Measurements from ENCODE around the gene CIDEB.

The CIDEB gene

DNA sequence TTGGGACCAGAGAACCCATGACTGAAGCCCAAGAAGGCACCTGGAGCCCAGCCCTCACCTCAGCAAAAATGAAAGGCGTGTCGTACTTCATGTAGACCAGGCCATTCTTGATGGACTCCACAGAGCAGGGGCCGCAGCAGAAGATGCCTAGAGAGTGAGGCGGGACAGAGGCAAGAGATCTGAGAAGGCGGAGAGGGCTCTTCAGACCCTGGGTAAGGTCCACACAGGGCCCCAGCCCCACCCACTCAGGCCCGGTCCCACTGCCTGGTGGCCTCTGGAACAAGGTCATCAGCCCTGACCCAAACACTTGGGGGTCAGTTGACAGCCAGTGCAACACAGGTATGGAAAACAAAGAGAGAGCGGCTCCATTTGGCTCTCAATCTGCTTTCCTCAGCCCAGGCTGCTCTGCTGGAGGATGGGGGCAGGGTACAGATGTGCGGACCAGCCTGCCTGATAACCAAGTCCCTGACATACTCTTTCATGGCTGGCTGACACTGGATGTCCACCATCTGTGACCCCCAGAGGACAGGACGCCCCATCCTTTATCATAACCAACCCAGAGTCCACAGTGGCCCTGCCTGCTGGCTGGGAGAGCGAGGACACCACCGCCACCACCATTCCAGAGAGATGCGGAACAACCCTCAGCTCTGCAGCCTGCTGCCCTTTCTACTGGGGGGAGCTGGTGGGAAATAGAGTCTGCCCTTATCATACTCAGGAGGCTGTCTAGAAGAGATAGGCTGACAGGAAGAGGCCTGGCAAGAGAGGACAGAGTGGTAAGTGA is 51.7 kb downstream of the CIDEB start:
- no peak overlapping the region for H3K27ac ChIP-seq (ENCODE audit: poor library complexity, severe bottlenecking)
- peaks cover 9% of the 10 kb centered on the region for H3K4me1 ChIP-seq (ENCODE audit: insufficient read depth, poor library complexity, severe bottlenecking)
- no peaks in the 10 kb centered on the region for H3K27me3 ChIP-seq (ENCODE audit: insufficient read depth, poor library complexity, severe bottlenecking)
- TF ChIP-seq, protein P1, sequence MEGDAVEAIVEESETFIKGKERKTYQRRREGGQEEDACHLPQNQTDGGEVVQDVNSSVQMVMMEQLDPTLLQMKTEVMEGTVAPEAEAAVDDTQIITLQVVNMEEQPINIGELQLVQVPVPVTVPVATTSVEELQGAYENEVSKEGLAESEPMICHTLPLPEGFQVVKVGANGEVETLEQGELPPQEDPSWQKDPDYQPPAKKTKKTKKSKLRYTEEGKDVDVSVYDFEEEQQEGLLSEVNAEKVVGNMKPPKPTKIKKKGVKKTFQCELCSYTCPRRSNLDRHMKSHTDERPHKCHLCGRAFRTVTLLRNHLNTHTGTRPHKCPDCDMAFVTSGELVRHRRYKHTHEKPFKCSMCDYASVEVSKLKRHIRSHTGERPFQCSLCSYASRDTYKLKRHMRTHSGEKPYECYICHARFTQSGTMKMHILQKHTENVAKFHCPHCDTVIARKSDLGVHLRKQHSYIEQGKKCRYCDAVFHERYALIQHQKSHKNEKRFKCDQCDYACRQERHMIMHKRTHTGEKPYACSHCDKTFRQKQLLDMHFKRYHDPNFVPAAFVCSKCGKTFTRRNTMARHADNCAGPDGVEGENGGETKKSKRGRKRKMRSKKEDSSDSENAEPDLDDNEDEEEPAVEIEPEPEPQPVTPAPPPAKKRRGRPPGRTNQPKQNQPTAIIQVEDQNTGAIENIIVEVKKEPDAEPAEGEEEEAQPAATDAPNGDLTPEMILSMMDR (IDR thresholded peaks at IDR 0.05; ENCODE audit: poor library complexity, severe bottlenecking) = no peak
- no peaks in the 10 kb centered on the region for H3K9me3 ChIP-seq (ENCODE audit: severe bottlenecking)
- no peak for DNase-seq (ENCODE audit: low spot score)
- no peak for ATAC-seq (ENCODE audit: low read depth)
- H3K4me3 ChIP-seq (ENCODE audit: severe bottlenecking) = no peak overlapping the region
- H3K36me3 ChIP-seq (ENCODE audit: low read depth) = peaks cover 75% of the 10 kb centered on the region

DNA sequence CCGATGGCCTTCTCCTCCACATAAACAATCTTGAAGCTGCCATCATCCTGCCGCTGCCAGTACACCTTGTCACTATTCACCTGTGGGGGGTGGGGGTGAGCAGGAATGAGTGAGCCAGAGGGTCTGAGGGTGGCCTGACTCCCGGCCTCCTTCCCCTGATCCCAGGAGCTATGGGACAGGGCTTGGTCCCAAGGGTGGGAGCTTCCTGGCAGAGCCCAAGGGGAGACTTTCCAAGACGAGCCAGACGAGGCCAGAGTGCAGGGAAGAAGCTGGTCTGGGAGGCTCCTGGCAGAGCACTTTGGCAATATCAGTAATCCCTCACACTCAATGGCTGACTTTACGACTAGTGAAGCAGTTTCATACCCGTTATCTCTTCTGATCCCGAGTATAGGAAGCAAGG is 52.3 kb downstream of the CIDEB start:
- no peak overlapping the region for H3K4me3 ChIP-seq (ENCODE audit: severe bottlenecking)
- H3K36me3 ChIP-seq (ENCODE audit: low read depth) = peaks cover 70% of the 10 kb centered on the region
- TF ChIP-seq, protein P1 (IDR thresholded peaks at IDR 0.05; ENCODE audit: poor library complexity, severe bottlenecking) = no peak
- H3K27ac ChIP-seq (ENCODE audit: poor library complexity, severe bottlenecking) = no peak overlapping the region
- no peaks in the 10 kb centered on the region for H3K9me3 ChIP-seq (ENCODE audit: severe bottlenecking)
- H3K4me1 ChIP-seq (ENCODE audit: insufficient read depth, poor library complexity, severe bottlenecking) = peaks cover 9% of the 10 kb centered on the region
- DNase-seq (ENCODE audit: low spot score) (no peak), ATAC-seq (ENCODE audit: low read depth) (no peak)
- no peaks in the 10 kb centered on the region for H3K27me3 ChIP-seq (ENCODE audit: insufficient read depth, poor library complexity, severe bottlenecking)
